Esophagus squamous epithelium (tissue), 4 donors: ENCODE measurements around the gene BAIAP2.

Experiments used
- POLR2A ChIP-seq, 4 donors: fragments of 450-650 bp; IDR thresholded peaks; one replicate each; pipeline ENCODE4 v1.6.1; 2017; ENCODE audit warnings: antibody characterized with exemption in 4 of 4, mild to moderate bottlenecking in 4 of 4, moderate library complexity in 3 of 4
- TF ChIP-seq, protein P1 (sequence below), 6 experiments: fragments of 450-650 bp in 4 of 6; fragments of 200-600 bp in 2 of 6; sonication (generic) in 2 of 6; IDR thresholded peaks; one replicate each; pipeline ENCODE4 v1.5.1; 2016 to 2019; ENCODE audit warnings: antibody characterized with exemption in 6 of 6, mild to moderate bottlenecking in 4 of 6, moderate library complexity in 4 of 6

DNA sequence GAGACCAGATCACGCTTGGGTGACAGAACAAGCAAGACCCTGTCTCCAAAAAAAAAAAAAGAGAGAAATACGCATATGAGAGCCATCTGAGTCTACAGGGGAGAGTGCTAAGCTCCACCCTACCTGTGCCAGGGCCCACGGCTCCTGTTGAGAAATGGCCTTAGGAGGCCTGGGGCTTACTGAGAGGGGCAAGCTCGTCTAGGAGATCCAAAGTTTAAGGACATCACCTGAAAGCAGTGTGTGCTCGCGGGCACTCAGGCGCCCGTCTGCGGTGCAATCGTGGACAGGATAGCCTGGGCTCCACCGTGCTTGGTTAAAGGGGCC is 14.5 kb upstream of the BAIAP2 start:
- TF ChIP-seq, protein P1, sequence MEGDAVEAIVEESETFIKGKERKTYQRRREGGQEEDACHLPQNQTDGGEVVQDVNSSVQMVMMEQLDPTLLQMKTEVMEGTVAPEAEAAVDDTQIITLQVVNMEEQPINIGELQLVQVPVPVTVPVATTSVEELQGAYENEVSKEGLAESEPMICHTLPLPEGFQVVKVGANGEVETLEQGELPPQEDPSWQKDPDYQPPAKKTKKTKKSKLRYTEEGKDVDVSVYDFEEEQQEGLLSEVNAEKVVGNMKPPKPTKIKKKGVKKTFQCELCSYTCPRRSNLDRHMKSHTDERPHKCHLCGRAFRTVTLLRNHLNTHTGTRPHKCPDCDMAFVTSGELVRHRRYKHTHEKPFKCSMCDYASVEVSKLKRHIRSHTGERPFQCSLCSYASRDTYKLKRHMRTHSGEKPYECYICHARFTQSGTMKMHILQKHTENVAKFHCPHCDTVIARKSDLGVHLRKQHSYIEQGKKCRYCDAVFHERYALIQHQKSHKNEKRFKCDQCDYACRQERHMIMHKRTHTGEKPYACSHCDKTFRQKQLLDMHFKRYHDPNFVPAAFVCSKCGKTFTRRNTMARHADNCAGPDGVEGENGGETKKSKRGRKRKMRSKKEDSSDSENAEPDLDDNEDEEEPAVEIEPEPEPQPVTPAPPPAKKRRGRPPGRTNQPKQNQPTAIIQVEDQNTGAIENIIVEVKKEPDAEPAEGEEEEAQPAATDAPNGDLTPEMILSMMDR (IDR thresholded peaks at IDR 0.05), result no peak
- TF ChIP-seq POLR2A (IDR thresholded peaks at IDR 0.05), result no peak
